ENCODE measurements around the gene IWS1. TPM values are rescaled to one million over a fixed set of nuclear protein-coding genes. Genes with fewer than 3 reads are reported as not detected.

Gene IWS1
- total and polyA plus RNA-seq, 9 of the 15 experiments (the other 6 are each of a cell fraction or from before 2014, with no cell fraction given) = 20.8 to 67.2 (median 46.6) TPM

GRCh38 chr2:127552336-127552735 lies 26.0 kb upstream of the IWS1 start:
- in situ Hi-C loops (cut with MboI) = no loop called here
- Histone ChIP-seq H3K9ac (ENCODE audit: insufficient read depth in 1 of 2, low read depth in 2 of 2, low read length in 2 of 2) (no peak overlapping the region), H3K4me1 (replicated peaks in 1 of 2; ENCODE audit: control insufficient read depth in 2 of 2, insufficient read depth in 2 of 2, low read length in 2 of 2) (no peaks in the 10 kb centered on the region), H3K27me3 (ENCODE audit: control insufficient read depth in 2 of 2, insufficient read depth in 2 of 2, low read length in 2 of 2) (peaks cover 9 to 33% of the 10 kb centered on the region in 2 experiments), H4K20me1 (replicated peaks; ENCODE audit: control insufficient read depth, insufficient read depth, low read length) (no peaks in the 10 kb centered on the region), H2AFZ (ENCODE audit: low read depth, low read length) (no peak overlapping the region), H3K9me3 (replicated peaks; ENCODE audit: control insufficient read depth, insufficient read depth, low read depth, low read length) (no peaks in the 10 kb centered on the region), H3K27ac (ENCODE audit: extremely low read depth, low read depth, low read length) (no peak overlapping the region), H3K36me3 (ENCODE audit: control insufficient read depth, insufficient read depth, low read length) (no peaks in the 10 kb centered on the region), H3K9me1 (ENCODE audit: control insufficient read depth, insufficient read depth, low read length) (no peaks in the 10 kb centered on the region), H3K79me2 (ENCODE audit: control insufficient read depth, insufficient read depth, low read length) (no peaks in the 10 kb centered on the region), H3K4me3 (no peak overlapping the region), H3K4me2 (ENCODE audit: insufficient read depth, low read length) (no peak overlapping the region)
- intact Hi-C loops (cut with micrococcal nuclease) = no loop called here
- CTCF ChIA-PET (ENCODE audit: low intra/inter-chr PET ratio) = no interaction called here
- BruUV-seq (replicated peaks) = no TSS peak
- no peak for TF ChIP-seq RBFOX2 (IDR thresholded peaks at IDR 0.05; ENCODE audit: low read depth, low read length)
- no peak for TF ChIP-seq ZBTB7A (IDR thresholded peaks at IDR 0.05; ENCODE audit: borderline replicate concordance, control insufficient read depth, low read depth, low read length)
- TF ChIP-seq, protein P1, sequence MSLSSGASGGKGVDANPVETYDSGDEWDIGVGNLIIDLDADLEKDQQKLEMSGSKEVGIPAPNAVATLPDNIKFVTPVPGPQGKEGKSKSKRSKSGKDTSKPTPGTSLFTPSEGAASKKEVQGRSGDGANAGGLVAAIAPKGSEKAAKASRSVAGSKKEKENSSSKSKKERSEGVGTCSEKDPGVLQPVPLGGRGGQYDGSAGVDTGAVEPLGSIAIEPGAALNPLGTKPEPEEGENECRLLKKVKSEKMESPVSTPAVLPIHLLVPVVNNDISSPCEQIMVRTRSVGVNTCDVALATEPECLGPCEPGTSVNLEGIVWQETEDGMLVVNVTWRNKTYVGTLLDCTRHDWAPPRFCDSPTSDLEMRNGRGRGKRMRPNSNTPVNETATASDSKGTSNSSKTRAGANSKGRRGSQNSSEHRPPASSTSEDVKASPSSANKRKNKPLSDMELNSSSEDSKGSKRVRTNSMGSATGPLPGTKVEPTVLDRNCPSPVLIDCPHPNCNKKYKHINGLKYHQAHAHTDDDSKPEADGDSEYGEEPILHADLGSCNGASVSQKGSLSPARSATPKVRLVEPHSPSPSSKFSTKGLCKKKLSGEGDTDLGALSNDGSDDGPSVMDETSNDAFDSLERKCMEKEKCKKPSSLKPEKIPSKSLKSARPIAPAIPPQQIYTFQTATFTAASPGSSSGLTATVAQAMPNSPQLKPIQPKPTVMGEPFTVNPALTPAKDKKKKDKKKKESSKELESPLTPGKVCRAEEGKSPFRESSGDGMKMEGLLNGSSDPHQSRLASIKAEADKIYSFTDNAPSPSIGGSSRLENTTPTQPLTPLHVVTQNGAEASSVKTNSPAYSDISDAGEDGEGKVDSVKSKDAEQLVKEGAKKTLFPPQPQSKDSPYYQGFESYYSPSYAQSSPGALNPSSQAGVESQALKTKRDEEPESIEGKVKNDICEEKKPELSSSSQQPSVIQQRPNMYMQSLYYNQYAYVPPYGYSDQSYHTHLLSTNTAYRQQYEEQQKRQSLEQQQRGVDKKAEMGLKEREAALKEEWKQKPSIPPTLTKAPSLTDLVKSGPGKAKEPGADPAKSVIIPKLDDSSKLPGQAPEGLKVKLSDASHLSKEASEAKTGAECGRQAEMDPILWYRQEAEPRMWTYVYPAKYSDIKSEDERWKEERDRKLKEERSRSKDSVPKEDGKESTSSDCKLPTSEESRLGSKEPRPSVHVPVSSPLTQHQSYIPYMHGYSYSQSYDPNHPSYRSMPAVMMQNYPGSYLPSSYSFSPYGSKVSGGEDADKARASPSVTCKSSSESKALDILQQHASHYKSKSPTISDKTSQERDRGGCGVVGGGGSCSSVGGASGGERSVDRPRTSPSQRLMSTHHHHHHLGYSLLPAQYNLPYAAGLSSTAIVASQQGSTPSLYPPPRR (CRISPR knock-in tag; IDR thresholded peaks at IDR 0.05; ENCODE audit: borderline replicate concordance) = no peak
- TF ChIP-seq ELF2 (CRISPR knock-in tag; IDR thresholded peaks at IDR 0.05) = no peak
- TF ChIP-seq DIDO1 (tag; IDR thresholded peaks at IDR 0.05; ENCODE audit: low read depth) = no peak
- no peak for TF ChIP-seq ZNF644 (tag; IDR thresholded peaks at IDR 0.05; ENCODE audit: low read depth)
- no peak for TF ChIP-seq HOMEZ (CRISPR knock-in tag; IDR thresholded peaks at IDR 0.05)
- no peak for TF ChIP-seq FOXJ2 (tag; IDR thresholded peaks at IDR 0.05)
- TF ChIP-seq KLF13 (tag; IDR thresholded peaks at IDR 0.05; ENCODE audit: borderline replicate concordance, low read depth) = no peak
- POLR2A ChIA-PET = interaction anchor here (0.6 to 1.4 kb wide), 4 partner anchors 11 to 230 kb away, joined by 3 read pairs; no protein-coding TSS in a partner anchor
- DNase-seq (ENCODE audit: extremely low read depth in 1 of 4, low spot score in 3 of 4) = no peak
- FAIRE-seq = no peak
- ATAC-seq = no peak
- WGBS (ENCODE audit: insufficient coverage, low coverage, missing lambda C conversion rate) = 2% methylated on average over 5 of the region's 6 CpGs
